GM23248 (cell line): Measurements from ENCODE around the gene TXNDC16. TPM values are rescaled to one million over a fixed set of nuclear protein-coding genes. Genes with fewer than 3 reads are reported as not detected.

Experiments used
- DNase-seq: peaks from one replicate; pipeline ENCODE4 v3.0.0-alpha.2; 2015
- H2AFZ ChIP-seq: fragments of 200-600 bp; sonication (generic); 2 replicates; pipeline ENCODE4 v1.6.1; 2016; ENCODE audit warnings: antibody characterized with exemption
- H3F3A ChIP-seq: fragments of 200-600 bp; sonication (generic); 2 replicates; pipeline ENCODE4 v1.6.1; 2016; ENCODE audit warnings: mild to moderate bottlenecking, antibody characterized with exemption, mixed run types; ENCODE audit not compliant: insufficient read depth
- H3K27ac ChIP-seq: fragments of 200-600 bp; sonication (generic); 2 replicates; pipeline ENCODE4 v1.5.1; 2016; ENCODE audit warnings: mild to moderate bottlenecking
- H3K27me3 ChIP-seq: fragments of 200-600 bp; sonication (generic); replicated peaks from 2 replicates; pipeline ENCODE4 v1.6.1; 2016; ENCODE audit warnings: mild to moderate bottlenecking; ENCODE audit not compliant: insufficient read depth
- H3K36me3 ChIP-seq: fragments of 200-600 bp; sonication (generic); 2 replicates; pipeline ENCODE4 v1.6.1; 2016; ENCODE audit warnings: low read depth, mild to moderate bottlenecking
- H3K4me1 ChIP-seq: fragments of 200-600 bp; sonication (generic); 2 replicates; pipeline ENCODE4 v1.6.1; 2016; ENCODE audit warnings: mild to moderate bottlenecking; ENCODE audit not compliant: insufficient read depth
- H3K4me2 ChIP-seq: fragments of 200-600 bp; sonication (generic); one replicate; pipeline ENCODE4 v1.6.1; 2016; ENCODE audit warnings: mild to moderate bottlenecking; ENCODE audit not compliant: unreplicated experiment
- H3K4me3 ChIP-seq: fragments of 200-600 bp; sonication (generic); 2 replicates; pipeline ENCODE4 v1.5.1; 2016; ENCODE audit warnings: mild to moderate bottlenecking
- H3K79me2 ChIP-seq: fragments of 200-600 bp; sonication (generic); 2 replicates; pipeline ENCODE4 v1.6.1; 2016; ENCODE audit warnings: mild to moderate bottlenecking; ENCODE audit not compliant: insufficient read depth
- H3K9ac ChIP-seq: fragments of 200-600 bp; sonication (generic); 2 replicates; pipeline ENCODE4 v1.6.1; 2016; ENCODE audit warnings: mild to moderate bottlenecking
- H3K9me2 ChIP-seq: fragments of 200-600 bp; sonication (generic); 2 replicates; pipeline ENCODE4 v1.6.1; 2016; ENCODE audit warnings: mixed run types, mild to moderate bottlenecking, moderate library complexity; ENCODE audit not compliant: insufficient read depth
- H3K9me3 ChIP-seq: fragments of 200-600 bp; sonication (generic); one replicate; pipeline ENCODE4 v1.6.1; 2017; ENCODE audit warnings: low read depth
- H4K20me1 ChIP-seq: fragments of 200-600 bp; sonication (generic); 2 replicates; pipeline ENCODE4 v1.6.0; 2016; ENCODE audit not compliant: insufficient read depth
- EZH2 ChIP-seq: fragments of 200-600 bp; sonication (generic); IDR thresholded peaks from 2 replicates; pipeline ENCODE4 v1.6.1; 2018; ENCODE audit warnings: antibody characterized with exemption, mild to moderate bottlenecking; ENCODE audit not compliant: insufficient read depth, poor library complexity, severe bottlenecking
- EZH2phosphoT487 ChIP-seq: fragments of 200-600 bp; sonication (generic); IDR thresholded peaks from 2 replicates; pipeline ENCODE4 v1.6.1; 2018; ENCODE audit warnings: antibody characterized with exemption, moderate library complexity, mild to moderate bottlenecking, low read depth; ENCODE audit not compliant: insufficient read depth
- whole genome bisulfite sequencing, 2 experiments: methylation state at CpG; one replicate each; pipeline ENCODE4 v1.1.6; 2015 to 2017; ENCODE audit warnings: low lambda C conversion rate in 2 of 2, low coverage in 1 of 2; ENCODE audit errors: missing lambda C conversion rate in 2 of 2; 5-methylcytosine and 5-hydroxymethylcytosine counted together
- in situ Hi-C: fragments of 300-500 bp; cut with MboI; formaldehyde crosslinking; loops from 2 replicates; pipeline ENCODE4 v1.15.0; 2020
- polyA plus RNA-seq: library from polyadenylated mRNA; unstranded; fragments of >200 nt; fragmentation: Nextera tagmentation; extraction: Ambion mirVana; gene quantifications from 2 replicates; pipeline ENCODE4 v1.2.1, GENCODE V29; 2016
- total RNA-seq: library from RNA; depleted of rRNA; stranded (reverse); fragments of >200 nt; shearing (Covaris generic); gene quantifications from 2 replicates; pipeline ENCODE4 v1.2.3, GENCODE V29; 2014

Gene TXNDC16
- total and polyA plus RNA-seq, 2 experiments from 2014 or later, result 2.4 to 2.5 TPM

- 3 to 4% methylated on average over 8 of the region's 8 CpGs for WGBS, 2 experiments
- peak; percentile 53 for DNase-seq
- in situ Hi-C loops, result no loop called here
- H3K4me2 ChIP-seq, result peak overlapping the region; percentile 90
- no peaks in the 10 kb centered on the region for H3K79me2 ChIP-seq
- peak overlapping the region; percentile 36 for H3K27ac ChIP-seq
- H3K4me3 ChIP-seq, result peak overlapping the region; percentile 76
- H3K9me3 ChIP-seq, result no peaks in the 10 kb centered on the region
- peak overlapping the region; percentile 71 for H3K9ac ChIP-seq
- TF ChIP-seq EZH2 (no peak), EZH2phosphoT487 (no peak)
- no peaks in the 10 kb centered on the region for H3K9me2 ChIP-seq
- no peaks in the 10 kb centered on the region for H3F3A ChIP-seq
- no peaks in the 10 kb centered on the region for H3K27me3 ChIP-seq
- no peaks in the 10 kb centered on the region for H4K20me1 ChIP-seq
- no peaks in the 10 kb centered on the region for H3K36me3 ChIP-seq
- H2AFZ ChIP-seq, result peak overlapping the region; percentile 90
- H3K4me1 ChIP-seq, result peaks cover 7% of the 10 kb centered on the region; the same call in 1 of the 2 replicates
These were observed 626 bp downstream of the TXNDC16 start for GRCh38 chr14:52551696-52552062.

DNA sequence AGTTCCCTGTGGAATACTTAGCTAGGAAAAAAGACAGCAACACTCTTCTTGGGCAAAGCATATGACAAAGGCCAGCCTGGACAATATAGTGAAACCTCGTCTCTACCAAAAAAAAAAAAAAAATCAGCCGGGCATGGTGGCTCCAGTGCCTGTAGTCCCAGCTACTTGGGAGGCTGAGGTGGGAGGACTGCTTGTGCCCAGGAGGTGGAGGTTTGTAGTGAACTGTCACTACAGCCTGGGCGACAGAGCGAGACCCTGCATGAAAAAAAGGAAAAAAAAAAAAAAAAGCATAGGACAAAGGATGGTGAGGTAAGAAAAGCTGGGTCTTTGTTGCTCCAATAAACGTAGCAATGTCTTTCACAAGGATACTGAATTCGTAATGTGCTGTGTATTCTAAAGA, 1.1 kb downstream of the TXNDC16 start:
- H2AFZ ChIP-seq, result peak overlapping the region; percentile 90
- H3F3A ChIP-seq, result no peaks in the 10 kb centered on the region
- no peak for DNase-seq
- in situ Hi-C loops, result no loop called here
- peaks cover 7% of the 10 kb centered on the region; the same call in 1 of the 2 replicates for H3K4me1 ChIP-seq
- no peaks in the 10 kb centered on the region for H3K9me3 ChIP-seq
- peak overlapping the region; percentile 90 for H3K4me2 ChIP-seq
- H3K27me3 ChIP-seq, result no peaks in the 10 kb centered on the region
- H3K36me3 ChIP-seq, result no peaks in the 10 kb centered on the region
- TF ChIP-seq EZH2phosphoT487 (no peak), EZH2 (no peak)
- 57 to 63% methylated on average over 6 of the region's 6 CpGs for WGBS, 2 experiments
- no peak overlapping the region for H3K27ac ChIP-seq
- H3K9ac ChIP-seq, result peak overlapping the region; percentile 71
- H3K9me2 ChIP-seq, result no peaks in the 10 kb centered on the region
- peak overlapping the region; percentile 76 for H3K4me3 ChIP-seq
- no peaks in the 10 kb centered on the region for H4K20me1 ChIP-seq
- H3K79me2 ChIP-seq, result no peaks in the 10 kb centered on the region

- no peaks in the 10 kb centered on the region for H3K79me2 ChIP-seq
- H3K4me2 ChIP-seq, result no peak overlapping the region
- WGBS, 2 experiments, result 83 to 88% methylated on average over 3 of the region's 3 CpGs
- H3K36me3 ChIP-seq, result no peaks in the 10 kb centered on the region
- H4K20me1 ChIP-seq, result no peaks in the 10 kb centered on the region
- peak overlapping the region; percentile 90; the same call in 1 of the 2 replicates for H2AFZ ChIP-seq
- no peak overlapping the region for H3K9ac ChIP-seq
- no peak overlapping the region for H3K4me3 ChIP-seq
- no peaks in the 10 kb centered on the region for H3K27me3 ChIP-seq
- H3K4me1 ChIP-seq, result peaks cover 7% of the 10 kb centered on the region; the same call in 1 of the 2 replicates
- H3K27ac ChIP-seq, result no peak overlapping the region
- in situ Hi-C loops, result no loop called here
- no peaks in the 10 kb centered on the region for H3K9me2 ChIP-seq
- H3F3A ChIP-seq, result no peaks in the 10 kb centered on the region
- H3K9me3 ChIP-seq, result no peaks in the 10 kb centered on the region
- TF ChIP-seq EZH2phosphoT487 (no peak), EZH2 (no peak)
- no peak for DNase-seq
These were observed 1.6 kb downstream of the TXNDC16 start for GRCh38 chr14:52550661-52551060.

GRCh38 chr14:52547526-52547925, 4.8 kb downstream of the TXNDC16 start:
- Histone ChIP-seq H3K27me3 (no peaks in the 10 kb centered on the region), H3K9ac (no peak overlapping the region), H3K27ac (no peak overlapping the region), H3F3A (no peaks in the 10 kb centered on the region), H3K9me2 (no peaks in the 10 kb centered on the region; the same call in 1 of the 2 replicates), H3K9me3 (no peaks in the 10 kb centered on the region), H4K20me1 (no peaks in the 10 kb centered on the region), H2AFZ (no peak overlapping the region; the same call in 1 of the 2 replicates), H3K4me2 (no peak overlapping the region), H3K4me1 (0 out of 2 replicates have a peak, but pooled peaks cover 7% of the 10 kb centered on the region), H3K36me3 (no peaks in the 10 kb centered on the region), H3K4me3 (no peak overlapping the region), H3K79me2 (no peaks in the 10 kb centered on the region)
- no peak for DNase-seq
- in situ Hi-C loops, result no loop called here
- 76 to 88% methylated on average over 3 of the region's 3 CpGs for WGBS, 2 experiments
- TF ChIP-seq EZH2, result no peak
- TF ChIP-seq EZH2phosphoT487, result no peak
